Measurements from ENCODE around the gene CSNK1D. TPM values are rescaled to one million over a fixed set of nuclear protein-coding genes. Genes with fewer than 3 reads are reported as not detected.

CSNK1D gene
- total RNA-seq, 1 experiment from 2014 or later: 137 TPM

- H3K9ac ChIP-seq (ENCODE audit: extremely low read depth, insufficient read length, low read length): peak overlapping the region; percentile 87
- no peaks in the 10 kb centered on the region for H3K4me1 ChIP-seq (ENCODE audit: insufficient read depth, low read length)
- H4K5ac ChIP-seq (ENCODE audit: insufficient read length, low read depth, low read length): no peak overlapping the region
- peak overlapping the region; percentile 93 for H3K18ac ChIP-seq (ENCODE audit: insufficient read length, low read depth, low read length)
- H3K4me1 Mint-ChIP-seq: peaks cover 37 to 57% of the 10 kb centered on the region in 2 experiments
- peaks cover 30 to 47% (median 42%) of the 10 kb centered on the region in 3 experiments; a peak in 6 of 7 replicates for H3K36me3 Mint-ChIP-seq (ENCODE audit: insufficient read depth in 1 of 3, low read depth in 3 of 3)
- H2BK15ac ChIP-seq (ENCODE audit: low read depth, low read length): no peak overlapping the region
- H3K9me3 Mint-ChIP-seq: no peaks in the 10 kb centered on the region
- H3K4me3 Mint-ChIP-seq: peak overlapping the region; percentile 84 to 87
- H3K4me2 ChIP-seq (ENCODE audit: insufficient read depth, insufficient read length, low read length): peak overlapping the region; percentile 72
- no CpG with 5 or more reads among the region's 57 CpGs for WGBS (ENCODE audit: extremely low coverage, insufficient read length, low lambda C conversion rate)
- H2BK5ac ChIP-seq (ENCODE audit: insufficient read length, low read length): no peak overlapping the region
- peak; percentile 60 for DNase-seq
- no peak overlapping the region for H4K91ac ChIP-seq (ENCODE audit: insufficient read length, low read depth, low read length)
- peaks cover 4% of the 10 kb centered on the region for H3K79me1 ChIP-seq (ENCODE audit: insufficient read depth, low read depth, low read length, poor library complexity, severe bottlenecking)
- H4K8ac ChIP-seq (replicated peaks; ENCODE audit: insufficient read length, low read depth, low read length): no peak overlapping the region
- H3K79me2 ChIP-seq (ENCODE audit: insufficient read depth, low read length): peaks cover 47% of the 10 kb centered on the region
- no peak overlapping the region for H2BK120ac ChIP-seq (ENCODE audit: low read depth, low read length, poor library complexity, severe bottlenecking)
- H2AK5ac ChIP-seq (ENCODE audit: insufficient read length, low read length): no peak overlapping the region
- no peaks in the 10 kb centered on the region for H3K9me3 ChIP-seq (ENCODE audit: control insufficient read depth, low read depth, low read length)
- H3K14ac ChIP-seq (ENCODE audit: insufficient read depth, low read length): peak overlapping the region; percentile 80
- no peak overlapping the region for H2BK12ac ChIP-seq (ENCODE audit: insufficient read length, low read depth, low read length)
- no peaks in the 10 kb centered on the region for H4K20me1 ChIP-seq (ENCODE audit: control insufficient read depth, insufficient read depth, insufficient read length)
- no peak overlapping the region for H3K23ac ChIP-seq (ENCODE audit: insufficient read length, low read depth, low read length)
- peak overlapping the region; percentile 7 to 95 (median 89) for H3K27ac Mint-ChIP-seq
- no peak overlapping the region for H3K56ac ChIP-seq (ENCODE audit: insufficient read length, low read depth, low read length)
- H3K27me3 ChIP-seq (ENCODE audit: insufficient read depth, low read length): no peaks in the 10 kb centered on the region
- no peaks in the 10 kb centered on the region for H3K23me2 ChIP-seq (ENCODE audit: insufficient read length, low read depth, low read length, poor library complexity, severe bottlenecking)
- H3T11ph ChIP-seq (ENCODE audit: low read length): no peak overlapping the region
- no peak overlapping the region; the same call in 1 of the 2 replicates for H3K4ac ChIP-seq (ENCODE audit: low read depth, low read length)
- no peak overlapping the region for H2BK20ac ChIP-seq (ENCODE audit: low read depth, low read length, poor library complexity, severe bottlenecking)
- no peak overlapping the region for H2AFZ ChIP-seq (ENCODE audit: low read length)
- H3K27ac ChIP-seq (ENCODE audit: insufficient read length, low read depth, low read length): no peak overlapping the region
- no peak for TF ChIP-seq CTCF (conservative IDR thresholded peaks at IDR 0.05)
- H3K27me3 Mint-ChIP-seq (ENCODE audit: low read depth): peaks cover 19% of the 10 kb centered on the region
Observed at GRCh38 chr17:82272495-82273326, 789 bp downstream of the CSNK1D start.

All from H9 (cell line).